ENCODE results near the gene PGC.

- TF ChIP-seq CTCF (IDR thresholded peaks at IDR 0.05) = no peak
- TF ChIP-seq POLR2A (IDR thresholded peaks at IDR 0.05) = no peak
- no peak for TF ChIP-seq POLR2AphosphoS5 (IDR thresholded peaks at IDR 0.05)
- no peak for TF ChIP-seq EP300 (IDR thresholded peaks at IDR 0.05)
Measured at GRCh38 chr6:41688256-41688965, 58.8 kb downstream of the PGC start.
